Endothelial cell of umbilical vein (primary cell): Measurements from ENCODE around the gene TM4SF4. TPM values are rescaled to one million over a fixed set of nuclear protein-coding genes. Genes with fewer than 3 reads are reported as not detected.

Source experiments
- BruUV-seq: library from RNA; stranded (reverse); fragments of 400-500 nt; replicated peaks from 2 replicates; lab custom pipeline; 2021; lab: Mats Ljungman, UMichigan
- CTCF ChIA-PET: fragments of 300-600, 350-600 bp; sonication (Branson Sonifier 250); formaldehyde crosslinking; loops from one replicate; lab custom pipeline; 2021; ENCODE audit warnings: antibody characterized with exemption, inconsistent platforms; lab: Charles Lee
- POLR2A ChIA-PET: fragments of 300-600, 350-600 bp; sonication (Branson Sonifier 250); formaldehyde crosslinking; loops from one replicate; lab custom pipeline; 2021; ENCODE audit warnings: antibody characterized with exemption, inconsistent platforms; lab: Charles Lee
- DNase-seq: peaks from one replicate; pipeline ENCODE4 v3.0.0-alpha.2; 2011; ENCODE audit warnings: low read depth, low spot score
- FAIRE-seq: peaks from 2 replicates; lab custom pipeline; 2011; peaks lifted over from hg19 to GRCh38; lab: Jason Lieb, UNC
- H2AFZ ChIP-seq: 2 replicates; pipeline ENCODE4 v1.6.0; 2012; ENCODE audit warnings: low read depth, low read length, control low read depth, inconsistent platforms
- H3K27ac ChIP-seq: 2 replicates; pipeline ENCODE4 v1.5.1; 2011; ENCODE audit warnings: low read depth, mild to moderate bottlenecking, control low read depth, low read length, moderate library complexity; ENCODE audit not compliant: insufficient read depth
- H3K27me3 ChIP-seq, 2 experiments: 2 replicates each; pipeline versions ENCODE4 v1.6.0 to v1.6.1; 2011; ENCODE audit warnings: low read length in 2 of 2, mixed read lengths in 1 of 2; ENCODE audit not compliant: control insufficient read depth in 2 of 2, insufficient read depth in 2 of 2
- H3K36me3 ChIP-seq, 2 experiments: 2 replicates in 1 of 2; 3 replicates in 1 of 2; pipeline ENCODE4 v1.5.1; 2011; ENCODE audit warnings: low read length in 2 of 2, mild to moderate bottlenecking in 1 of 2, moderate library complexity in 1 of 2; ENCODE audit not compliant: control insufficient read depth in 2 of 2, insufficient read depth in 2 of 2; ENCODE audit errors: extremely low read depth in 1 of 2
- H3K4me1 ChIP-seq: 3 replicates; pipeline ENCODE4 v1.5.1; 2011; ENCODE audit warnings: mild to moderate bottlenecking, low read length; ENCODE audit not compliant: control insufficient read depth, insufficient read depth; ENCODE audit errors: extremely low read depth
- H3K4me2 ChIP-seq: 2 replicates; pipeline ENCODE4 v1.6.1; 2011; ENCODE audit warnings: low read length, control low read depth, mixed read lengths; ENCODE audit not compliant: insufficient read depth
- H3K4me3 ChIP-seq, 3 experiments: fragments of 200-600 bp in 1 of 3; sonication (generic), shearing (Covaris generic) in 1 of 3; replicated peaks in 1 of 3; 2 replicates each; pipeline ENCODE4 v1.5.1; 2011 to 2016; ENCODE audit warnings: control low read depth in 3 of 3, low read length in 3 of 3, mild to moderate bottlenecking in 2 of 3, inconsistent platforms in 1 of 3, low read depth in 1 of 3, moderate library complexity in 1 of 3; ENCODE audit not compliant: insufficient read depth in 1 of 3
- H3K79me2 ChIP-seq: 2 replicates; pipeline ENCODE4 v1.6.0; 2012; ENCODE audit warnings: low read length, inconsistent platforms; ENCODE audit not compliant: control insufficient read depth, insufficient read depth
- H3K9ac ChIP-seq: replicated peaks from 2 replicates; pipeline ENCODE3; 2011; ENCODE audit warnings: low read length, control low read depth; ENCODE audit not compliant: insufficient read depth; ENCODE audit errors: extremely low read depth
- H3K9me1 ChIP-seq: replicated peaks from 3 replicates; pipeline ENCODE4 v1.6.0; 2011; ENCODE audit warnings: mild to moderate bottlenecking, low read length; ENCODE audit not compliant: control insufficient read depth, insufficient read depth; ENCODE audit errors: extremely low read depth
- H3K9me3 ChIP-seq: replicated peaks from 2 replicates; pipeline ENCODE4 v1.5.1; 2012; ENCODE audit warnings: low read length, inconsistent platforms; ENCODE audit not compliant: control insufficient read depth, insufficient read depth
- H4K20me1 ChIP-seq: replicated peaks from 2 replicates; pipeline ENCODE3; 2011; ENCODE audit warnings: mild to moderate bottlenecking, low read length; ENCODE audit not compliant: control insufficient read depth, insufficient read depth; ENCODE audit errors: extremely low read depth
- CTCF ChIP-seq, 2 donors: IDR thresholded peaks; 1 replicate in 1 of 2; 2 replicates in 1 of 2; pipeline ENCODE4 v1.5.1; 2011; ENCODE audit warnings: low read length in 2 of 2, mild to moderate bottlenecking in 2 of 2, moderate library complexity in 2 of 2, control low read depth in 1 of 2, inconsistent platforms in 1 of 2, low read depth in 1 of 2; ENCODE audit not compliant: insufficient read depth in 1 of 2; ENCODE audit errors: extremely low read depth in 1 of 2
- EZH2 ChIP-seq: IDR thresholded peaks from 2 replicates; pipeline ENCODE4 v1.6.1; 2012; ENCODE audit warnings: borderline replicate concordance, low read depth, mild to moderate bottlenecking, moderate library complexity, low read length, inconsistent platforms; ENCODE audit not compliant: severe bottlenecking
- FOS ChIP-seq: IDR thresholded peaks from 2 replicates; pipeline ENCODE4 v1.6.1; 2011; ENCODE audit warnings: mild to moderate bottlenecking, low read length, moderate library complexity, borderline replicate concordance; ENCODE audit not compliant: insufficient read depth
- GATA2 ChIP-seq: IDR thresholded peaks from 2 replicates; pipeline ENCODE4 v1.7.0; 2011; ENCODE audit warnings: low read depth, mild to moderate bottlenecking, moderate library complexity, mixed read lengths, low read length; ENCODE audit not compliant: insufficient read length, insufficient read depth
- JUN ChIP-seq: IDR thresholded peaks from 2 replicates; pipeline ENCODE4 v1.6.1; 2011; ENCODE audit warnings: borderline replicate concordance, low read depth; ENCODE audit not compliant: insufficient read length, insufficient read depth
- MAX ChIP-seq: IDR thresholded peaks from 2 replicates; pipeline ENCODE4 v1.6.1; 2011; ENCODE audit not compliant: insufficient read depth, insufficient read length
- MYC ChIP-seq: IDR thresholded peaks from one replicate; pipeline ENCODE4 v1.6.1; 2011; ENCODE audit warnings: mild to moderate bottlenecking, low read depth, low read length
- POLR2A ChIP-seq: IDR thresholded peaks from 2 replicates; pipeline ENCODE4 v1.6.1; 2012; ENCODE audit warnings: low read depth, mild to moderate bottlenecking, control low read depth, low read length
- POLR2AphosphoS5 ChIP-seq: IDR thresholded peaks from 2 replicates; pipeline ENCODE4 v1.6.1; 2012; ENCODE audit warnings: low read depth, mild to moderate bottlenecking, control low read depth, low read length, moderate library complexity; ENCODE audit not compliant: insufficient read depth
- dilution Hi-C: fragments of 300-500 bp; cut with MboI; formaldehyde crosslinking; loops from one replicate; pipeline ENCODE4 v1.15.0; 2019; ENCODE audit warnings: low sequenced_read_pairs; ENCODE audit not compliant: extremely low pct_ligation_motif_present
- intact Hi-C: fragments of 100-400 bp; cut with micrococcal nuclease; formaldehyde crosslinking; loops from one replicate; pipeline ENCODE4 v1.10.0; 2022
- polyA plus RNA-seq, 4 experiments: library from polyadenylated mRNA; depleted of rRNA in 3 of 4; stranded (reverse) in 3 of 4; unstranded in 1 of 4; fragments of >200 nt; gene quantifications; 2 replicates each; pipeline versions ENCODE4 v1.2.1 to v1.2.3, GENCODE V29; 2011 to 2012; ENCODE audit warnings: missing spikeins in 1 of 4
- total RNA-seq: library from RNA; stranded (reverse); gene quantifications from 2 replicates; pipeline ENCODE4 v1.2.3, GENCODE V29; 2021

TM4SF4 gene
- total and polyA plus RNA-seq, 2 donors (not counting 3 experiments of a cell fraction or from before 2014, with no cell fraction given), result not detected

GRCh38 chr3:149534671-149535332 is 60.3 kb downstream of the TM4SF4 start:
- TF ChIP-seq EZH2, result no peak
- no peak for TF ChIP-seq POLR2AphosphoS5
- TF ChIP-seq MAX, result no peak
- TF ChIP-seq JUN, result no peak
- TF ChIP-seq POLR2A, result no peak
- no peak for TF ChIP-seq GATA2
- TF ChIP-seq FOS, result no peak
- TF ChIP-seq MYC, result no peak
- TF ChIP-seq CTCF (IDR thresholded peaks at IDR 0.05; ENCODE audit: extremely low read depth in 1 of 2, insufficient read depth in 1 of 2, low read depth in 1 of 2, low read length in 2 of 2), result no peak
- no TSS peak for BruUV-seq
- no peak for DNase-seq
- Histone ChIP-seq H3K79me2 (peaks cover 88% of the 10 kb centered on the region), H2AFZ (no peak overlapping the region), H3K4me1 (peaks cover 67% of the 10 kb centered on the region), H3K9me3 (no peaks in the 10 kb centered on the region), H3K9ac (no peak overlapping the region), H3K27me3 (no peaks in the 10 kb centered on the region), H3K4me2 (no peak overlapping the region), H3K9me1 (no peaks in the 10 kb centered on the region), H3K27ac (no peak overlapping the region), H4K20me1 (no peaks in the 10 kb centered on the region), H3K4me3 (no peak overlapping the region), H3K36me3 (peaks cover 8 to 14% of the 10 kb centered on the region in 2 experiments)
- intact Hi-C loops, result no loop called here
- ChIA-PET CTCF (interaction anchor here (0.8 to 5.3 kb wide), 9 partner anchors 19 to 183 kb away, joined by 3 to 49 read pairs (median 3); partner anchors contain the start of gene WWTR1), POLR2A (interaction anchor here (0.7 to 1.9 kb wide), 5 partner anchors 13 to 104 kb away, joined by 3 to 7 read pairs (median 4); no protein-coding TSS in a partner anchor)
- FAIRE-seq, result no peak
- dilution Hi-C loops, result no loop called here
